Gastrocnemius medialis (tissue), 4 donors: ENCODE results near the gene CNTN2. TPM values are rescaled to one million over a fixed set of nuclear protein-coding genes. Genes with fewer than 3 reads are reported as not detected.

Source experiments
- ATAC-seq, 2 donors: fragments of 150-250 bp; one replicate each; pipeline ENCODE4 v1.9.1; 2016
- DNase-seq, 2 donors: peaks; one replicate each; pipeline ENCODE4 v3.0.0-alpha.2; 2019
- H3K27ac ChIP-seq, 4 donors: fragments of 200-600 bp; sonication (generic); 1 replicate in 1 of 4; 2 replicates in 3 of 4; pipeline ENCODE4 v1.5.1; 2016 to 2018; ENCODE audit warnings: mild to moderate bottlenecking in 2 of 4, moderate library complexity in 1 of 4
- H3K27me3 ChIP-seq, 3 donors: fragments of 200-600 bp; sonication (generic) in 2 of 3; 1 replicate in 1 of 3; 2 replicates in 2 of 3; pipeline versions ENCODE4 v1.5.1 to v1.6.0; 2016 to 2019; ENCODE audit warnings: mild to moderate bottlenecking in 1 of 3, moderate library complexity in 1 of 3
- H3K36me3 ChIP-seq, 2 donors: fragments of 200-600 bp; sonication (generic) in 1 of 2; one replicate each; pipeline ENCODE4 v1.5.1; 2017 to 2018
- H3K4me1 ChIP-seq, 2 donors: fragments of 200-600 bp; sonication (generic) in 1 of 2; one replicate each; pipeline ENCODE4 v1.5.1; 2016 to 2017; ENCODE audit warnings: mild to moderate bottlenecking in 2 of 2
- H3K4me3 ChIP-seq, 4 donors: fragments of 200-600 bp; sonication (generic) in 3 of 4; 1 replicate in 1 of 4; 2 replicates in 3 of 4; pipeline ENCODE4 v1.5.1; 2016 to 2019; ENCODE audit warnings: mild to moderate bottlenecking in 2 of 4
- H3K9me3 ChIP-seq, 3 donors: fragments of 200-600 bp; sonication (generic) in 2 of 3; 1 replicate in 1 of 3; 2 replicates in 2 of 3; pipeline ENCODE4 v1.5.1; 2016 to 2019
- CTCF ChIP-seq, 5 experiments: fragments of 450-650 bp in 3 of 5; fragments of 200-600 bp in 2 of 5; sonication (generic) in 2 of 5; IDR thresholded peaks in 4 of 5; conservative IDR thresholded peaks in 1 of 5; 1 replicate in 4 of 5; 2 replicates in 1 of 5; pipeline ENCODE4 v1.5.1; 2016 to 2019; ENCODE audit warnings: antibody characterized with exemption in 5 of 5, mild to moderate bottlenecking in 3 of 5, moderate library complexity in 3 of 5
- POLR2A ChIP-seq, 2 donors: fragments of 450-650 bp; IDR thresholded peaks; one replicate each; pipeline ENCODE4 v1.6.1; 2017; ENCODE audit warnings: antibody characterized with exemption in 2 of 2, mild to moderate bottlenecking in 2 of 2, moderate library complexity in 2 of 2
- in situ Hi-C, 4 donors: fragments of 200-750 bp; cut with MboI; loops; one replicate each; pipeline versions ENCODE4 v1.15.0 to v1.8.0; 2017; ENCODE audit warnings: low sequenced_read_pairs in 4 of 4
- intact Hi-C: fragments of 100-400 bp; cut with DNase I; formaldehyde crosslinking; loops from one replicate; pipeline ENCODE4 v1.15.1; 2023; ENCODE audit warnings: low total_unique reads
- total RNA-seq, 4 donors: library from RNA; depleted of rRNA; stranded (reverse); fragments of >200 nt; gene quantifications; one replicate each; pipeline versions ENCODE4 v1.1.0 to v1.2.3, GENCODE V29; 2016

CNTN2 gene
- total RNA-seq, 4 donors from 2014 or later, result not detected

- intact Hi-C loops, result no loop called here
- no peak for ATAC-seq
- peaks cover 0 to 4% (median 2%) of the 10 kb centered on the region in 3 donors for H3K27me3 ChIP-seq
These were observed 27.8 kb upstream of the CNTN2 start for GRCh38 chr1:205015241-205015640.

GRCh38 chr1:205016075-205016474, 26.9 kb upstream of the CNTN2 start:
- intact Hi-C loops, result no loop called here
- H3K27ac ChIP-seq, result no peak overlapping the region
- H3K9me3 ChIP-seq, result no peaks in the 10 kb centered on the region
- no peaks in the 10 kb centered on the region for H3K4me1 ChIP-seq
- TF ChIP-seq POLR2A (IDR thresholded peaks at IDR 0.05) (no peak), CTCF (IDR thresholded peaks at IDR 0.05 in 4 of 5, conservative IDR thresholded peaks at IDR 0.05 in 1 of 5) (no peak)
- H3K36me3 ChIP-seq, result no peaks in the 10 kb centered on the region
- no peak for DNase-seq
- ATAC-seq, result no peak
- H3K27me3 ChIP-seq, result peaks cover 0 to 5% (median 3%) of the 10 kb centered on the region in 3 donors
- H3K4me3 ChIP-seq, result no peak overlapping the region
- in situ Hi-C loops, result no loop called here

More at GRCh38 chr1:205015241-205015640, 27.8 kb upstream of the CNTN2 start:
- in situ Hi-C loops, result no loop called here
- H3K4me1 ChIP-seq, result no peaks in the 10 kb centered on the region
- no peaks in the 10 kb centered on the region for H3K36me3 ChIP-seq
- H3K9me3 ChIP-seq, result no peaks in the 10 kb centered on the region
- H3K4me3 ChIP-seq, result no peak overlapping the region
- TF ChIP-seq CTCF (IDR thresholded peaks at IDR 0.05 in 4 of 5, conservative IDR thresholded peaks at IDR 0.05 in 1 of 5) (no peak), POLR2A (IDR thresholded peaks at IDR 0.05) (no peak)
- DNase-seq, result no peak
- H3K27ac ChIP-seq, result no peak overlapping the region

- in situ Hi-C loops, result no loop called here
- ATAC-seq, result no peak
- H3K36me3 ChIP-seq, result no peaks in the 10 kb centered on the region
- H3K27ac ChIP-seq, result no peak overlapping the region
- DNase-seq, result no peak
- intact Hi-C loops, result no loop called here
- peaks cover 0 to 5% (median 3%) of the 10 kb centered on the region in 3 donors for H3K27me3 ChIP-seq
- H3K9me3 ChIP-seq, result no peaks in the 10 kb centered on the region
- no peaks in the 10 kb centered on the region for H3K4me1 ChIP-seq
- no peak overlapping the region for H3K4me3 ChIP-seq
- no peak for TF ChIP-seq CTCF (IDR thresholded peaks at IDR 0.05 in 4 of 5, conservative IDR thresholded peaks at IDR 0.05 in 1 of 5)
- TF ChIP-seq POLR2A (IDR thresholded peaks at IDR 0.05), result no peak
These were observed 26.4 kb upstream of the CNTN2 start for GRCh38 chr1:205016584-205016983.

DNA sequence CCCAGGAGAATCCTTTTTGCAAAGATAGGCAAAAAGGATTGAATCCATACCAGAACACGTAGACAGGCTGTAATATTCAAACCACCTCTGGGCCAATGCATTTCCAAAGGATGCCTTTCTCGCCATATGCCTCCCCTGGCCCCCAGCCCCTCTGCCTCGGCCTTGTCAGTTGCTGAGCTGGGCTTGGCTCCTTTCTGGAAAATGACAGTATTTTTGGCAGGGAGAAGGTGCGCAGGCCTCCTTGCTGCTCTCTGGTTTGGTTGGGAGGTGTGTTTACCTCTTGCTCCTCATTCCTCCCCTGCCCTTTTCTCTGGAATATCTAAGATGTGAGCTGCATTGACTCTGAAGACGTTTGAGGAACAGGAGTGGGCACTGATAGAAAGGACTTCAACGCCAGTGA, 26.0 kb upstream of the CNTN2 start:
- H3K4me3 ChIP-seq, result no peak overlapping the region
- in situ Hi-C loops (no loop called here), intact Hi-C loops (no loop called here)
- no peaks in the 10 kb centered on the region for H3K36me3 ChIP-seq
- no peaks in the 10 kb centered on the region for H3K4me1 ChIP-seq
- ATAC-seq, result no peak
- TF ChIP-seq POLR2A (IDR thresholded peaks at IDR 0.05) (no peak), CTCF (IDR thresholded peaks at IDR 0.05 in 4 of 5, conservative IDR thresholded peaks at IDR 0.05 in 1 of 5) (no peak)
- H3K27ac ChIP-seq, result no peak overlapping the region
- no peak for DNase-seq
- H3K27me3 ChIP-seq, result peaks cover 0 to 5% (median 3%) of the 10 kb centered on the region in 3 donors
- H3K9me3 ChIP-seq, result no peaks in the 10 kb centered on the region

GRCh38 chr1:205017766-205018165, 25.2 kb upstream of the CNTN2 start:
- in situ Hi-C loops, result no loop called here
- no peaks in the 10 kb centered on the region for H3K36me3 ChIP-seq
- H3K4me3 ChIP-seq, result no peak overlapping the region
- no peaks in the 10 kb centered on the region for H3K4me1 ChIP-seq
- intact Hi-C loops, result no loop called here
- ATAC-seq (no peak), DNase-seq (no peak)
- no peaks in the 10 kb centered on the region for H3K9me3 ChIP-seq
- no peak overlapping the region for H3K27ac ChIP-seq
- peaks cover 0 to 5% (median 3%) of the 10 kb centered on the region in 3 donors for H3K27me3 ChIP-seq
- no peak for TF ChIP-seq CTCF (IDR thresholded peaks at IDR 0.05 in 4 of 5, conservative IDR thresholded peaks at IDR 0.05 in 1 of 5)
- no peak for TF ChIP-seq POLR2A (IDR thresholded peaks at IDR 0.05)
